Breast epithelium (tissue), 4 donors: ENCODE results near the gene PRKAR2A. TPM values are rescaled to one million over a fixed set of nuclear protein-coding genes. Genes with fewer than 3 reads are reported as not detected.
"Not testable (repeated sequence)": the region's sequence is repeated elsewhere in the genome, so short reads cannot be mapped to it uniquely, and the experiment has no call there.

ENCODE experiments used
- DNase-seq, 2 donors: peaks; one replicate each; pipeline ENCODE4 v3.0.0-alpha.2; 2019; ENCODE audit warnings: low spot score in 2 of 2
- H3K27ac ChIP-seq, 2 donors: fragments of 200-600 bp; sonication (generic) in 1 of 2; one replicate each; pipeline ENCODE4 v1.5.1; 2016 to 2019; ENCODE audit warnings: mild to moderate bottlenecking in 1 of 2
- H3K27me3 ChIP-seq, 2 donors: fragments of 200-600 bp; sonication (generic) in 1 of 2; one replicate each; pipeline versions ENCODE4 v1.5.1 to v1.6.0; 2017 to 2019; ENCODE audit warnings: control low read depth in 1 of 2, mild to moderate bottlenecking in 1 of 2
- H3K36me3 ChIP-seq: fragments of 200-600 bp; one replicate; pipeline ENCODE4 v1.5.1; 2019
- H3K4me1 ChIP-seq, 2 donors: fragments of 200-600 bp; sonication (generic); one replicate each; pipeline ENCODE4 v1.5.1; 2016 to 2019; ENCODE audit warnings: control low read depth in 1 of 2
- H3K4me3 ChIP-seq, 3 donors: fragments of 200-600 bp; sonication (generic); 1 replicate in 2 of 3; 2 replicates in 1 of 3; pipeline ENCODE4 v1.5.1; 2016 to 2019; ENCODE audit warnings: mild to moderate bottlenecking in 3 of 3, moderate library complexity in 2 of 3
- H3K9me3 ChIP-seq, 2 donors: fragments of 200-600 bp; sonication (generic) in 1 of 2; one replicate each; pipeline ENCODE4 v1.5.1; 2016 to 2019; ENCODE audit warnings: control low read depth in 1 of 2
- CTCF ChIP-seq, 3 donors: fragments of 450-650 bp; IDR thresholded peaks; one replicate each; pipeline ENCODE4 v1.5.1; 2016 to 2017; ENCODE audit warnings: antibody characterized with exemption in 3 of 3, mild to moderate bottlenecking in 3 of 3, moderate library complexity in 3 of 3
- POLR2A ChIP-seq: fragments of 450-650 bp; IDR thresholded peaks from one replicate; pipeline ENCODE4 v1.6.1; 2016; ENCODE audit warnings: antibody characterized with exemption, mild to moderate bottlenecking, moderate library complexity
- POLR2AphosphoS5 ChIP-seq, 3 donors: sonication (generic); formaldehyde crosslinking; IDR thresholded peaks; one replicate each; pipeline ENCODE4 v1.6.1; 2017; ENCODE audit warnings: antibody characterized with exemption in 3 of 3
- intact Hi-C: fragments of 100-400 bp; cut with DNase I; formaldehyde crosslinking; loops from one replicate; pipeline ENCODE4 v1.15.1; 2023; ENCODE audit warnings: low total_unique reads
- total RNA-seq, 3 donors: library from RNA; depleted of rRNA; stranded (reverse); fragments of >200 nt; gene quantifications; one replicate each; pipeline ENCODE4 v1.1.0, GENCODE V29; 2016

Gene PRKAR2A
- total RNA-seq, 3 donors from 2014 or later, result 27.2 to 33.0 (median 30.7) TPM

GRCh38 chr3:48770192-48770502, 77.5 kb downstream of the PRKAR2A start:
- no peaks in the 10 kb centered on the region for H3K27me3 ChIP-seq
- no peaks in the 10 kb centered on the region for H3K9me3 ChIP-seq
- H3K4me3 ChIP-seq, result no peak overlapping the region
- no peaks in the 10 kb centered on the region for H3K4me1 ChIP-seq
- no peak for TF ChIP-seq CTCF (IDR thresholded peaks at IDR 0.05)
- no peak for TF ChIP-seq POLR2AphosphoS5 (IDR thresholded peaks at IDR 0.05)
- TF ChIP-seq POLR2A, result no peak
- H3K36me3 ChIP-seq, result no peaks in the 10 kb centered on the region
- no peak overlapping the region for H3K27ac ChIP-seq
- DNase-seq, result no peak
- intact Hi-C loops, result no loop called here

GRCh38 chr3:48765376-48765775, 82.3 kb downstream of the PRKAR2A start:
- H3K36me3 ChIP-seq, result no peaks in the 10 kb centered on the region
- no peak for TF ChIP-seq CTCF (IDR thresholded peaks at IDR 0.05)
- TF ChIP-seq POLR2AphosphoS5 (IDR thresholded peaks at IDR 0.05), result no peak
- TF ChIP-seq POLR2A, result no peak
- H3K9me3 ChIP-seq, result no peaks in the 10 kb centered on the region
- no peaks in the 10 kb centered on the region for H3K27me3 ChIP-seq
- no peak for DNase-seq
- intact Hi-C loops, result no loop called here
- no peaks in the 10 kb centered on the region for H3K4me1 ChIP-seq
- H3K27ac ChIP-seq, result no peak overlapping the region
- H3K4me3 ChIP-seq, result no peak overlapping the region

GRCh38 chr3:48762816-48763215, 84.9 kb downstream of the PRKAR2A start:
- TF ChIP-seq CTCF (IDR thresholded peaks at IDR 0.05) (no peak), POLR2A (no peak), POLR2AphosphoS5 (IDR thresholded peaks at IDR 0.05) (no peak)
- no peak for DNase-seq
- no peaks in the 10 kb centered on the region for H3K27me3 ChIP-seq
- H3K27ac ChIP-seq, result no peak overlapping the region
- no peaks in the 10 kb centered on the region for H3K36me3 ChIP-seq
- H3K9me3 ChIP-seq, result no peaks in the 10 kb centered on the region
- intact Hi-C loops, result no loop called here
- H3K4me1 ChIP-seq, result no peaks in the 10 kb centered on the region
- H3K4me3 ChIP-seq, result no peak overlapping the region

GRCh38 chr3:48759991-48760540, 87.6 kb downstream of the PRKAR2A start:
- DNase-seq, intact Hi-C loops, H3K36me3 ChIP-seq, H3K4me1 ChIP-seq, H3K4me3 ChIP-seq, H3K9me3 ChIP-seq, H3K27me3 ChIP-seq, H3K27ac ChIP-seq: not testable (repeated sequence)

GRCh38 chr3:48759531-48759930, 88.1 kb downstream of the PRKAR2A start:
- H3K27ac ChIP-seq, H3K36me3 ChIP-seq: not testable (repeated sequence)

GRCh38 chr3:48759071-48759470, 88.6 kb downstream of the PRKAR2A start:
- DNase-seq, result no peak
- Histone ChIP-seq H3K36me3 (no peaks in the 10 kb centered on the region), H3K27me3 (no peaks in the 10 kb centered on the region), H3K4me1 (no peaks in the 10 kb centered on the region), H3K27ac (no peak overlapping the region), H3K4me3 (no peak overlapping the region), H3K9me3 (no peaks in the 10 kb centered on the region)
- intact Hi-C loops, result no loop called here
- TF ChIP-seq CTCF (IDR thresholded peaks at IDR 0.05) (no peak), POLR2AphosphoS5 (IDR thresholded peaks at IDR 0.05) (no peak), POLR2A (no peak)

More at GRCh38 chr3:48759531-48759930, 88.1 kb downstream of the PRKAR2A start:
- H3K27me3 ChIP-seq, intact Hi-C loops, H3K9me3 ChIP-seq, H3K4me3 ChIP-seq, H3K4me1 ChIP-seq, DNase-seq: not testable (repeated sequence)
